ENCODE results near the gene TNRC6A.
"Not testable (repeated sequence)": the region's sequence is repeated elsewhere in the genome, so short reads cannot be mapped to it uniquely, and the experiment has no call there.

TNRC6A gene

GRCh38 chr16:24839347-24839972, 110.0 kb downstream of the TNRC6A start:
- Histone ChIP-seq H3K27me3 (ENCODE audit: low read depth) (no peaks in the 10 kb centered on the region), H3K36me3 (replicated peaks) (no peaks in the 10 kb centered on the region), H3K4me3 (no peak overlapping the region), H3K4me1 (no peaks in the 10 kb centered on the region), H3K9me3 (no peaks in the 10 kb centered on the region)
- DNase-seq (ENCODE audit: low spot score in 2 of 2): no peak
- in situ Hi-C loops (cut with MboI; ENCODE audit: low sequenced_read_pairs): no loop called here

GRCh38 chr16:24841291-24841690, 111.8 kb downstream of the TNRC6A start:
- H3K9me3 ChIP-seq: no peaks in the 10 kb centered on the region
- H3K27me3 ChIP-seq (ENCODE audit: low read depth): no peaks in the 10 kb centered on the region
- H3K4me3 ChIP-seq: no peak overlapping the region
- DNase-seq (ENCODE audit: low spot score in 2 of 2): no peak
- H3K36me3 ChIP-seq (replicated peaks): no peaks in the 10 kb centered on the region
- no peaks in the 10 kb centered on the region for H3K4me1 ChIP-seq
- in situ Hi-C loops (cut with MboI; ENCODE audit: low sequenced_read_pairs): no loop called here

GRCh38 chr16:24844101-24845030, 114.9 kb downstream of the TNRC6A start:
- H3K36me3 ChIP-seq (replicated peaks): no peaks in the 10 kb centered on the region
- no peak for DNase-seq (ENCODE audit: low spot score in 2 of 2)
- no peaks in the 10 kb centered on the region for H3K27me3 ChIP-seq (ENCODE audit: low read depth)
- H3K9me3 ChIP-seq: no peaks in the 10 kb centered on the region
- H3K4me3 ChIP-seq: no peak overlapping the region
- in situ Hi-C loops (cut with MboI; ENCODE audit: low sequenced_read_pairs): no loop called here
- no peaks in the 10 kb centered on the region for H3K4me1 ChIP-seq

- H3K4me3 ChIP-seq; H3K27me3 ChIP-seq (ENCODE audit: low read depth); in situ Hi-C loops (cut with MboI; ENCODE audit: low sequenced_read_pairs); H3K9me3 ChIP-seq; DNase-seq (ENCODE audit: low spot score in 2 of 2); H3K36me3 ChIP-seq (replicated peaks); H3K4me1 ChIP-seq: not testable (repeated sequence)
Observed at GRCh38 chr16:24845031-24845365, 115.5 kb downstream of the TNRC6A start.

- no peak for DNase-seq (ENCODE audit: low spot score in 2 of 2)
- Histone ChIP-seq H3K4me3 (no peak within 1 kb of the TSS), H3K9me3 (no peaks in the 10 kb centered on the region), H3K4me1 (no peaks in the 10 kb centered on the region), H3K27me3 (ENCODE audit: low read depth) (no peaks in the 10 kb centered on the region), H3K36me3 (replicated peaks) (no peaks in the 10 kb centered on the region)
- in situ Hi-C loops (cut with MboI; ENCODE audit: low sequenced_read_pairs): no loop called here
Observed at GRCh38 chr16:24845726-24846547, 116.5 kb downstream of the TNRC6A start, which contains the start of gene SLC5A11. Gene SLC5A11, plus strand, starts transcription at chr16:24845963. Its CDS starts 12,681 bp downstream, at chr16:24858644.

- Histone ChIP-seq H3K27me3 (ENCODE audit: low read depth) (no peaks in the 10 kb centered on the region), H3K4me1 (no peaks in the 10 kb centered on the region), H3K9me3 (no peaks in the 10 kb centered on the region), H3K36me3 (replicated peaks) (no peaks in the 10 kb centered on the region), H3K4me3 (no peak overlapping the region)
- DNase-seq (ENCODE audit: low spot score in 2 of 2): no peak
- in situ Hi-C loops (cut with MboI; ENCODE audit: low sequenced_read_pairs): no loop called here
Observed at GRCh38 chr16:24846548-24847357, 117.3 kb downstream of the TNRC6A start.

- no peaks in the 10 kb centered on the region for H3K4me1 ChIP-seq
- no peaks in the 10 kb centered on the region for H3K36me3 ChIP-seq (replicated peaks)
- no peaks in the 10 kb centered on the region for H3K9me3 ChIP-seq
- DNase-seq (ENCODE audit: low spot score in 2 of 2): no peak
- in situ Hi-C loops (cut with MboI; ENCODE audit: low sequenced_read_pairs): no loop called here
- H3K4me3 ChIP-seq: no peak overlapping the region
- H3K27me3 ChIP-seq (ENCODE audit: low read depth): no peaks in the 10 kb centered on the region
Observed at GRCh38 chr16:24847358-24847664, 117.9 kb downstream of the TNRC6A start.

- Histone ChIP-seq H3K27me3 (ENCODE audit: low read depth) (no peaks in the 10 kb centered on the region), H3K4me3 (no peak overlapping the region), H3K36me3 (replicated peaks) (no peaks in the 10 kb centered on the region), H3K4me1 (no peaks in the 10 kb centered on the region), H3K9me3 (no peaks in the 10 kb centered on the region)
- in situ Hi-C loops (cut with MboI; ENCODE audit: low sequenced_read_pairs): no loop called here
- DNase-seq (ENCODE audit: low spot score in 2 of 2): no peak
Observed at GRCh38 chr16:24848065-24848464, 118.6 kb downstream of the TNRC6A start.

- no peaks in the 10 kb centered on the region for H3K4me1 ChIP-seq
- H3K4me3 ChIP-seq: no peak overlapping the region
- in situ Hi-C loops (cut with MboI; ENCODE audit: low sequenced_read_pairs): no loop called here
- no peaks in the 10 kb centered on the region for H3K27me3 ChIP-seq (ENCODE audit: low read depth)
- H3K36me3 ChIP-seq (replicated peaks): no peaks in the 10 kb centered on the region
- no peaks in the 10 kb centered on the region for H3K9me3 ChIP-seq
- DNase-seq (ENCODE audit: low spot score in 2 of 2): no peak
Observed at GRCh38 chr16:24849641-24850040, 120.2 kb downstream of the TNRC6A start.

GRCh38 chr16:24850289-24850938, 121.0 kb downstream of the TNRC6A start:
- Histone ChIP-seq H3K4me3 (no peak overlapping the region), H3K36me3 (replicated peaks) (no peaks in the 10 kb centered on the region), H3K27me3 (ENCODE audit: low read depth) (no peaks in the 10 kb centered on the region), H3K4me1 (no peaks in the 10 kb centered on the region), H3K9me3 (no peaks in the 10 kb centered on the region)
- DNase-seq (ENCODE audit: low spot score in 2 of 2): no peak
- in situ Hi-C loops (cut with MboI; ENCODE audit: low sequenced_read_pairs): no loop called here

GRCh38 chr16:24851700-24852099, 122.2 kb downstream of the TNRC6A start:
- DNase-seq (ENCODE audit: low spot score in 2 of 2): no peak
- H3K9me3 ChIP-seq: no peaks in the 10 kb centered on the region
- no peaks in the 10 kb centered on the region for H3K36me3 ChIP-seq (replicated peaks)
- in situ Hi-C loops (cut with MboI; ENCODE audit: low sequenced_read_pairs): no loop called here
- no peak overlapping the region for H3K4me3 ChIP-seq
- H3K4me1 ChIP-seq: no peaks in the 10 kb centered on the region
- H3K27me3 ChIP-seq (ENCODE audit: low read depth): no peaks in the 10 kb centered on the region

- no peaks in the 10 kb centered on the region for H3K27me3 ChIP-seq (ENCODE audit: low read depth)
- H3K4me1 ChIP-seq: no peaks in the 10 kb centered on the region
- H3K4me3 ChIP-seq: no peak overlapping the region
- no peaks in the 10 kb centered on the region for H3K9me3 ChIP-seq
- in situ Hi-C loops (cut with MboI; ENCODE audit: low sequenced_read_pairs): no loop called here
- no peaks in the 10 kb centered on the region for H3K36me3 ChIP-seq (replicated peaks)
- no peak for DNase-seq (ENCODE audit: low spot score in 2 of 2)
Observed at GRCh38 chr16:24852281-24852721, 122.8 kb downstream of the TNRC6A start.

Measured in HAP-1 (cell line).